ENCODE results near the gene GPRC5D.

GPRC5D gene

DNA sequence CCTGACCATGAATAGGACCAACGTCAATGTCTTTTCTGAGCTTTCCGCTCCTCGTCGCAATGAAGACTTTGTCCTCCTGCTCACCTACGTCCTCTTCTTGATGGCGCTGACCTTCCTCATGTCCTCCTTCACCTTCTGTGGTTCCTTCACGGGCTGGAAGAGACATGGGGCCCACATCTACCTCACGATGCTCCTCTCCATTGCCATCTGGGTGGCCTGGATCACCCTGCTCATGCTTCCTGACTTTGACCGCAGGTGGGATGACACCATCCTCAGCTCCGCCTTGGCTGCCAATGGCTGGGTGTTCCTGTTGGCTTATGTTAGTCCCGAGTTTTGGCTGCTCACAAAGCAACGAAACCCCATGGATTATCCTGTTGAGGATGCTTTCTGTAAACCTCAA lies 43.3 kb downstream of the GPRC5D start:
- TF ChIP-seq, protein P1, sequence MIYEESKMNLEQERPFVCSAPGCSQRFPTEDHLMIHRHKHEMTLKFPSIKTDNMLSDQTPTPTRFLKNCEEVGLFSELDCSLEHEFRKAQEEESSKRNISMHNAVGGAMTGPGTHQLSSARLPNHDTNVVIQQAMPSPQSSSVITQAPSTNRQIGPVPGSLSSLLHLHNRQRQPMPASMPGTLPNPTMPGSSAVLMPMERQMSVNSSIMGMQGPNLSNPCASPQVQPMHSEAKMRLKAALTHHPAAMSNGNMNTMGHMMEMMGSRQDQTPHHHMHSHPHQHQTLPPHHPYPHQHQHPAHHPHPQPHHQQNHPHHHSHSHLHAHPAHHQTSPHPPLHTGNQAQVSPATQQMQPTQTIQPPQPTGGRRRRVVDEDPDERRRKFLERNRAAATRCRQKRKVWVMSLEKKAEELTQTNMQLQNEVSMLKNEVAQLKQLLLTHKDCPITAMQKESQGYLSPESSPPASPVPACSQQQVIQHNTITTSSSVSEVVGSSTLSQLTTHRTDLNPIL (CRISPR knock-in tag; IDR thresholded peaks at IDR 0.05; ENCODE audit: low read depth) = no peak
- no peak for TF ChIP-seq ISL1 (CRISPR knock-in tag; IDR thresholded peaks at IDR 0.05)
- TF ChIP-seq TCF4 (CRISPR knock-in tag; IDR thresholded peaks at IDR 0.05; ENCODE audit: borderline replicate concordance) = no peak
- TF ChIP-seq PPARA (CRISPR knock-in tag; IDR thresholded peaks at IDR 0.05; ENCODE audit: borderline replicate concordance) = no peak
- TF ChIP-seq ARNTL (CRISPR knock-in tag; IDR thresholded peaks at IDR 0.05; ENCODE audit: borderline replicate concordance, low read depth) = no peak
- no peak for TF ChIP-seq ZFP30 (CRISPR knock-in tag; IDR thresholded peaks at IDR 0.05)
- no peak for TF ChIP-seq ZNF70 (CRISPR knock-in tag; IDR thresholded peaks at IDR 0.05)
- TF ChIP-seq OSR1 (CRISPR knock-in tag; IDR thresholded peaks at IDR 0.05) = no peak
- TF ChIP-seq, protein P2, sequence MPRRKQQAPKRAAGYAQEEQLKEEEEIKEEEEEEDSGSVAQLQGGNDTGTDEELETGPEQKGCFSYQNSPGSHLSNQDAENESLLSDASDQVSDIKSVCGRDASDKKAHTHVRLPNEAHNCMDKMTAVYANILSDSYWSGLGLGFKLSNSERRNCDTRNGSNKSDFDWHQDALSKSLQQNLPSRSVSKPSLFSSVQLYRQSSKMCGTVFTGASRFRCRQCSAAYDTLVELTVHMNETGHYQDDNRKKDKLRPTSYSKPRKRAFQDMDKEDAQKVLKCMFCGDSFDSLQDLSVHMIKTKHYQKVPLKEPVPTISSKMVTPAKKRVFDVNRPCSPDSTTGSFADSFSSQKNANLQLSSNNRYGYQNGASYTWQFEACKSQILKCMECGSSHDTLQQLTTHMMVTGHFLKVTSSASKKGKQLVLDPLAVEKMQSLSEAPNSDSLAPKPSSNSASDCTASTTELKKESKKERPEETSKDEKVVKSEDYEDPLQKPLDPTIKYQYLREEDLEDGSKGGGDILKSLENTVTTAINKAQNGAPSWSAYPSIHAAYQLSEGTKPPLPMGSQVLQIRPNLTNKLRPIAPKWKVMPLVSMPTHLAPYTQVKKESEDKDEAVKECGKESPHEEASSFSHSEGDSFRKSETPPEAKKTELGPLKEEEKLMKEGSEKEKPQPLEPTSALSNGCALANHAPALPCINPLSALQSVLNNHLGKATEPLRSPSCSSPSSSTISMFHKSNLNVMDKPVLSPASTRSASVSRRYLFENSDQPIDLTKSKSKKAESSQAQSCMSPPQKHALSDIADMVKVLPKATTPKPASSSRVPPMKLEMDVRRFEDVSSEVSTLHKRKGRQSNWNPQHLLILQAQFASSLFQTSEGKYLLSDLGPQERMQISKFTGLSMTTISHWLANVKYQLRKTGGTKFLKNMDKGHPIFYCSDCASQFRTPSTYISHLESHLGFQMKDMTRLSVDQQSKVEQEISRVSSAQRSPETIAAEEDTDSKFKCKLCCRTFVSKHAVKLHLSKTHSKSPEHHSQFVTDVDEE (CRISPR knock-in tag; IDR thresholded peaks at IDR 0.05) = no peak
- no peak for TF ChIP-seq RARB (CRISPR knock-in tag; IDR thresholded peaks at IDR 0.05)
- TF ChIP-seq ZNF565 (CRISPR knock-in tag; conservative IDR thresholded peaks at IDR 0.05; ENCODE audit: low read depth) = no peak
- TF ChIP-seq SNAI2 (CRISPR knock-in tag; IDR thresholded peaks at IDR 0.05) = no peak
- TF ChIP-seq, protein P3, sequence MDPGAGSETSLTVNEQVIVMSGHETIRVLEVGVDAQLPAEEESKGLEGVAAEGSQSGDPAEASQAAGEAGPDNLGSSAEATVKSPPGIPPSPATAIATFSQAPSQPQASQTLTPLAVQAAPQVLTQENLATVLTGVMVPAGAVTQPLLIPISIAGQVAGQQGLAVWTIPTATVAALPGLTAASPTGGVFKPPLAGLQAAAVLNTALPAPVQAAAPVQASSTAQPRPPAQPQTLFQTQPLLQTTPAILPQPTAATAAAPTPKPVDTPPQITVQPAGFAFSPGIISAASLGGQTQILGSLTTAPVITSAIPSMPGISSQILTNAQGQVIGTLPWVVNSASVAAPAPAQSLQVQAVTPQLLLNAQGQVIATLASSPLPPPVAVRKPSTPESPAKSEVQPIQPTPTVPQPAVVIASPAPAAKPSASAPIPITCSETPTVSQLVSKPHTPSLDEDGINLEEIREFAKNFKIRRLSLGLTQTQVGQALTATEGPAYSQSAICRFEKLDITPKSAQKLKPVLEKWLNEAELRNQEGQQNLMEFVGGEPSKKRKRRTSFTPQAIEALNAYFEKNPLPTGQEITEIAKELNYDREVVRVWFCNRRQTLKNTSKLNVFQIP (CRISPR knock-in tag; IDR thresholded peaks at IDR 0.05; ENCODE audit: borderline replicate concordance, low read depth) = no peak
- TF ChIP-seq ZNF8 (CRISPR knock-in tag; IDR thresholded peaks at IDR 0.05) = no peak
- no peak for TF ChIP-seq TOX (CRISPR knock-in tag; IDR thresholded peaks at IDR 0.05; ENCODE audit: borderline replicate concordance)
- ATAC-seq = no peak

DNA sequence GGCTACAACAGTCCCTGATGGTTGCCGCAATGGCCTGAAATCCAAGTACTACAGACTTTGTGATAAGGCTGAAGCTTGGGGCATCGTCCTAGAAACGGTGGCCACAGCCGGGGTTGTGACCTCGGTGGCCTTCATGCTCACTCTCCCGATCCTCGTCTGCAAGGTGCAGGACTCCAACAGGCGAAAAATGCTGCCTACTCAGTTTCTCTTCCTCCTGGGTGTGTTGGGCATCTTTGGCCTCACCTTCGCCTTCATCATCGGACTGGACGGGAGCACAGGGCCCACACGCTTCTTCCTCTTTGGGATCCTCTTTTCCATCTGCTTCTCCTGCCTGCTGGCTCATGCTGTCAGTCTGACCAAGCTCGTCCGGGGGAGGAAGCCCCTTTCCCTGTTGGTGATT lies 43.7 kb downstream of the GPRC5D start:
- no peak for TF ChIP-seq ZC3H10 (CRISPR knock-in tag; IDR thresholded peaks at IDR 0.05)

DNA sequence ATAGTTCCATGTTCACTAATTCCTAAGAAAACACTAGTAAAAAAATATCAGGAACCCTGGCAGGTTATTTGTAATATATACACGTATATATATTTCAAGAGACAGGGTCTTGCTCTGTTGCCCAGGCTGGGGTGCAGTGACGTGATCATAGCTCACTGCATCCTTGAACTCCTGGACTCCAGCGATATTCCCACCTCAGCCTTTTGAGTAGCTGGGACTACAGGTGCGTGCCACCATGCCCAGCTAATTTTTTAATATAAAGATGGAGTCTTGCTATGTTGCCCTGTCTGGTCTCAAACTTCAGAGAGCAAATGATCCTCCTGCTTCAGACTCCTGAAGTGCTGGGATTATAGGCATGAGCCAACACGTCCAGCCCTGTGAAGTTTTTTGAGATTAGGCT lies 44.4 kb downstream of the GPRC5D start:
- TF ChIP-seq BACH2 (CRISPR knock-in tag; IDR thresholded peaks at IDR 0.05; ENCODE audit: borderline replicate concordance) = no peak
- TF ChIP-seq ZNF70 (CRISPR knock-in tag; IDR thresholded peaks at IDR 0.05) = no peak
- TF ChIP-seq ESRRG (CRISPR knock-in tag; IDR thresholded peaks at IDR 0.05) = no peak
- no peak for TF ChIP-seq TCF4 (CRISPR knock-in tag; IDR thresholded peaks at IDR 0.05; ENCODE audit: borderline replicate concordance)
- no peak for TF ChIP-seq ZNF8 (CRISPR knock-in tag; IDR thresholded peaks at IDR 0.05)
- TF ChIP-seq ZFP30 (CRISPR knock-in tag; IDR thresholded peaks at IDR 0.05) = no peak
- TF ChIP-seq, protein P4, sequence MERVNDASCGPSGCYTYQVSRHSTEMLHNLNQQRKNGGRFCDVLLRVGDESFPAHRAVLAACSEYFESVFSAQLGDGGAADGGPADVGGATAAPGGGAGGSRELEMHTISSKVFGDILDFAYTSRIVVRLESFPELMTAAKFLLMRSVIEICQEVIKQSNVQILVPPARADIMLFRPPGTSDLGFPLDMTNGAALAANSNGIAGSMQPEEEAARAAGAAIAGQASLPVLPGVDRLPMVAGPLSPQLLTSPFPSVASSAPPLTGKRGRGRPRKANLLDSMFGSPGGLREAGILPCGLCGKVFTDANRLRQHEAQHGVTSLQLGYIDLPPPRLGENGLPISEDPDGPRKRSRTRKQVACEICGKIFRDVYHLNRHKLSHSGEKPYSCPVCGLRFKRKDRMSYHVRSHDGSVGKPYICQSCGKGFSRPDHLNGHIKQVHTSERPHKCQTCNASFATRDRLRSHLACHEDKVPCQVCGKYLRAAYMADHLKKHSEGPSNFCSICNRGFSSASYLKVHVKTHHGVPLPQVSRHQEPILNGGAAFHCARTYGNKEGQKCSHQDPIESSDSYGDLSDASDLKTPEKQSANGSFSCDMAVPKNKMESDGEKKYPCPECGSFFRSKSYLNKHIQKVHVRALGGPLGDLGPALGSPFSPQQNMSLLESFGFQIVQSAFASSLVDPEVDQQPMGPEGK (CRISPR knock-in tag; IDR thresholded peaks at IDR 0.05; ENCODE audit: borderline replicate concordance) = no peak
- TF ChIP-seq, protein P3 (CRISPR knock-in tag; IDR thresholded peaks at IDR 0.05; ENCODE audit: borderline replicate concordance, low read depth) = no peak
- TF ChIP-seq ZNF565 (CRISPR knock-in tag; conservative IDR thresholded peaks at IDR 0.05; ENCODE audit: low read depth) = no peak
- ATAC-seq = no peak

More for the DNA sequence above, 43.7 kb downstream of the GPRC5D start:
- no peak for ATAC-seq
